DMS79 treated with DMSO at 0.1 percent for 48 hours (cell line): Measurements from ENCODE around the gene PTPRG.
A peak's percentile ranks its signal among the peaks of the same experiment; 100 is the strongest.

ENCODE experiments used
- DNase-seq: peaks from one replicate; lab custom pipeline; 2025; lab: John Stamatoyannopoulos, UW

PTPRG gene

GRCh38 chr3:62070891-62071290 is 509.5 kb downstream of the PTPRG start:
- no peak for DNase-seq

DNA sequence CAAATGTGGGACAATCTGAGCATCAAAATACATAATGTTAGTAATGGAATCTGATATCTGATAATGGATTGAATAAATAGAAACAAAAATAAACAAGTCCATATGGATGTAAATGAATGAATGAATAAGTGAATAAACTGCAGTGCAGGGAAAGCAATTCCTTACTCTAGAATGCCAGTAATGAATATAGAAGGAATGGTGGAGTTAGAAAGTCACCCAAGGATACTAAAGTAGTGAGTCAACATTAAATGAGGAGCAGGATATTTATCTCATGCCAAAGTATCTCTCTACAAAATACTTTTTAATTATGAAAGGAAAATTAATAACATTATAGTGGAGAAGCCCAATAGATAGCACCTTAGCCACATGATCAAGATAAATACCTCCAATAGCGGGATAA is 511.7 kb downstream of the PTPRG start:
- no peak for DNase-seq

DNA sequence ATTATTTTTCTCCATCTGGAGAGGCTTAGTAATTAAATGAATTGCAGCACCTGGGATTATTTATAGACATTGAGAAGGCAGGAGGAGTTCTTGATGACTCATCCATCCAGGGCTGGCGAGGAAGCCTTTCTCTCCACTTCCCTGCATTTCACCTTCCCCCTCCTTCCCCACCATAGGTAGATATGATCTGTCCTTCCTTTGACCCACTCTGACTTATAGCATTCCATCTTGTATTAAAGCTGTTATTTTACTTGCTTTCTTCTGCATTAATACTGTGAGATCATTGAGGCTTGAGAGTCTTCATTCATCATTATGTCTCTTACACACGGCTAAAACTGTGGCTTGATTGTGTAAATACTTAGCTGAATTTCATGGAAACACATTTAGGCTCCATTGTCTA is 523.2 kb downstream of the PTPRG start:
- DNase-seq = no peak

DNA sequence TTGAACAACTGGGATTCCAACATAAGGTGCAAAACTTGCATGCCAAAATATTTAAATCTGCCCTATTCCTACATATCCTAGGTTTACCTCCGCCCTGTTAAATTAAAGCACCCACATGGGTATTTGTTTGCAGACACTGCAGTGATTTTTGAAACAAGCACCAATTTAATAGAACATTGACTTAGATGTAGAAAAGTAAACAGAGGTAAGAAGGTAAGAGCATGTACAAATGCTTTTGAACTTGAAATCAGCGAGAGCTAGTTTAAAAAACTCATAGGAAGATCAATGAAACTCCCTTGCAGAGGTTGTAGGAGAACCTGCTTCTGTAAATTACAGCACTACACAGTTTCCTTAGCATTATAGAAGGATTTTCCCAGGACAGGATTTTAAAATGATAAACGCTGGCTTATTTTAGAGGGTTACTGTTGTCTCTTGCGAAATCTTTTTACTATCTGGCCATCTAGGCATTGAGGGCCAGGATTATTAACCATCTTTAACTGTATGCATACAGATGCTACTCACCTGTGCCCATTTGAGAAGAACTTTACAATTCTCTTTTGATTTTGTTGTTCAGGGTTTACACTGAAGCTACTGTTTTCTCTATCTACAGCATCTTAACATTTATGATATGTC is 527.2 kb downstream of the PTPRG start:
- DNase-seq = no peak

GRCh38 chr3:62090066-62090465 is 528.7 kb downstream of the PTPRG start:
- DNase-seq = no peak

GRCh38 chr3:62090519-62090918 is 529.1 kb downstream of the PTPRG start:
- DNase-seq = no peak

GRCh38 chr3:62093025-62093424 is 531.7 kb downstream of the PTPRG start:
- no peak for DNase-seq

DNA sequence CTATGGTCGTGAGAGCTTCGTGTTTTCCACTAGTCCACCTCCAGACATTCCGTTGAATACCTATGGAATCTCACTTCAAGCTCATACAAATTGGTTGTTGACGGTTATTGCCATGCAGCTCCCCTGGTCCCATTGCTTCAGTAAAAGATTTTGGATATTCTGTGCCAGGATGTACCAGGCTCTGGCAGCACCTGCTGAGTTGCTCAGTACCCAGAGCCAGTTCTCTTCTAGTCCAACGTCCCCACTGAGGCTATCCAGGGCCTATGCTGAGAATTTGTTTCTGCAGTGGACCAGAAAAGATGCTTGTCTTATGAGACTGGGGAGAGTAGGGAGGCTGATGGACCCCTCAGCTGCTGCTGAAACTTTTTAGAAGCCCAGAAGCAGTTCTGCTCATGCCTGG is 533.1 kb downstream of the PTPRG start:
- no peak for DNase-seq

GRCh38 chr3:62095080-62095479 is 533.7 kb downstream of the PTPRG start:
- DNase-seq = no peak

DNA sequence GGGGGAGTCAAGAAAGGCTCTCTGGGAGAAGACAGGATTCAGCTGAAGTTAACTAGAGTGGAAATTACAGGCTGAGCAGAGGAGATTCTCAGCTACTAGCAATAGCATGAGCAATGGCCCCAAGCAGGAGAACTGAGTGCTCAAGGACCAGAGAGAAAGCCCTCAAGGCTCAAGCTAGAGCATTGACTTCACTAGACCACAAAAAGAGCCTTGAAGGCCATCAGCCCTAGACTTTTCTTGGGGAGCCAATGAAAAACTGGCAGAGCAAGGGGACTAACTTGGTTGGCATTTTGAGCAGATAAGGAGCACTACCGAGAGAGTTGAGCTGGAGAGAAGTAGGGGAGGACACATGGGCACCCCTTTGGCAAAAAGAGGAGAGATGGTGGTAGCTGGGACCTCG is 534.4 kb downstream of the PTPRG start:
- no peak for DNase-seq

DNA sequence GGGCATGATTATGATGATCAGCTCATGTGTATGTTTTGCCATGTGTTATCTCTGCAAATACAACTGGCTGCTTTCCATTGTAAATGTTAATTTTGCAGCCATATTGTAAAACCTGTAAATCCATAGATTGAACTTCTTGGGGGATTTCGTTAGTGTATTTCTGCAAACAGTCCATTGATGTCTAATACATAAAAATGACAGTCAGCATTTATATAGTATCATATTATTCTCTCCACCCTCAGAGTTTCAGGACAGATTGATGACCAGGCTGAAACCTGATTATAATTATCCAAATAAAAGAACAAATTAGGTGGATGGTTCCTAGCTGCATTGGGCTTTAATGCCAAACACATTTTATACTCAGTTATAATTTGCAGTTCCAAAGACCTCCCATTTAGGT is 535.1 kb downstream of the PTPRG start:
- DNase-seq = no peak

DNA sequence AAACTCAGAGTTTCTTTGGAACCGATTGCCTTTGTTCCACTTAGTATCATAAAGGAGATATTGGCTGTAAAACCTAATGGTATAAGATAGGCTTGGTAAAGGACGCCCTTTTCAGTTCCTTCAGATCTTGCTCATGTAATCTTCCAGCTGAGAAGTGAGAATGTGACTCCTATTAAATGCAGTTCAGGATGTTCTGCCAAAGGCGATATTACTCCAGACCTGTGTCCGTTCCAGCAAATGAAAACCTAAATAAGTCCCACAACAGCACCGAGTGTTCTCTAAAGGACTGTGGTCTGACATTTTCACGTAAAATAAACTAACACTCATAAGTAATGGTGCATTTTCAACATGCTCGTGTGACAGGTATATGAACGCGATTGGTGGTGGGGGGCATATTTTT is 535.8 kb downstream of the PTPRG start:
- no peak for DNase-seq

DNA sequence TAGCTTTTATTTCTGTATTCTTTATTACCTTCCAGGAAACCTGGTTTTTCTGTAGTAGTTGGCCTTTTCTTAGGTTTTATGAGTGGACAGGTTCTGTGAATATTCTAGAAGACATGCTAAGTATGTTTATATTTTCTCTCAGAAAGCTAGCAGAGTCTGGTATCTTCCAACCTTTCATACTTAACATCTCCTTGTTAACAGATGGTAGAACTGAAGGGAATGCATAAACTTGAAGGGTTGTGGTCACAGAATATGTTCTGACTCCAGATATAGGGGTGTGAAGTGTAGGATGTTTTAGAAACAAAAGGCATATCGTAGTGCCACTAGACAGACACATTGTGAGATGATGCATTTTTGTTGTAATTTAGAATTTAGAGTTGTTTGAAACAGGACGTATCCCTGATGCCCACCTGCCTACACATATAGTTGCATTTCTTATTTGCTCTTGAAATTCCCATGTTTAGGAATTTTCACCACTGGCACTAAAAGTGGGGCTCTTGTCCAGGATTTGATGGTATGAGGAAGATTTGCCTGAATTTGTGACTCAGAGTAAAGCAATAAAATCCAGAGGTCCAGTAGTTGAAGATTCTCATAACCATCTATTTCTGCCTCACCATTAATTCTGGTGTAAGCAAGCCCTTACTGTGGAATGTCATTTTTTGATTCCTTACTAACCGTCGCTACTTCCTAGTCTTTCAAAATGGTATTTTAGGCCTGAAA is 537.4 kb downstream of the PTPRG start:
- no peak for DNase-seq

GRCh38 chr3:62100282-62100989 is 539.1 kb downstream of the PTPRG start:
- peak; percentile 39 for DNase-seq

- no peak for DNase-seq
Observed at GRCh38 chr3:62101488-62101887, 540.1 kb downstream of the PTPRG start.

DNA sequence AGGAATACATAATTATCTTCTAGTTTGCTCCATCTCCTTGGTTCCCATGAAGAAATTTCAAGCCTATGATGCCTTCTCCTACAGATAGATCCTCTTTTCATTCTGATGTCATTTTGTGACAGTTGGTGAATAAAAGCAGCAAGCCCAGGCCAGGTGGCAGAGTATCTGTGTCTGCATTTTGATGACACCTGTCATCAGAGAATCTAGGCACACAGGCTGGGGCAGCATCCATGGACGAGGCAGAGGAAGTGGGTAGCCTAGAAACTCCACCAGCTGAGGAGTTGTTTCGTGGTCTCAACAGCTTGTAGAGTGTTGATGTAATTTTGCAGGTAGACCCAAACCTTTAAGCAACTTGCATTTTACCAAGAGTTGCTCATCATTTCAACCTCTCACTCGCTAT is 542.2 kb downstream of the PTPRG start:
- no peak for DNase-seq

DNA sequence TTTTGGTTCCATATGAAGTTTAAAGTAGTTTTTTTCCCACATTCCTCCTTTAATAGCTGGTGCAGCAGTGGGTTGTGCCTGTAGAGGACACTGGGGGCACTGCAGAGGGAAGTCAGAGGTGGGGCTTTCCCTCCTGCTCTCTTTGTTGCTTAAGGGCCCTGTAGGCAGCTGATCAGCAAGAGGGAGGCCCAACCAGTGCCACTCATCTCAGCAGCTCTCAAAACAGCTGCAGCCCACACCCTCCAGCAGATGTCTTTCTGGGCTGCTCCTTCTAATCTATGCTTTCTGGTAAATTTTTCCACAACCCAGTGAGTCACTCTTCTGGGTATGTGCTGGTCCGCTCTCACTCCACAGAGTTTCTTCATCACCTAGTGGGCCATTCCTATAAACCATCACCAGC is 548.2 kb downstream of the PTPRG start:
- DNase-seq = no peak

- no peak for DNase-seq
Observed at GRCh38 chr3:62110443-62111225, 549.3 kb downstream of the PTPRG start.

DNA sequence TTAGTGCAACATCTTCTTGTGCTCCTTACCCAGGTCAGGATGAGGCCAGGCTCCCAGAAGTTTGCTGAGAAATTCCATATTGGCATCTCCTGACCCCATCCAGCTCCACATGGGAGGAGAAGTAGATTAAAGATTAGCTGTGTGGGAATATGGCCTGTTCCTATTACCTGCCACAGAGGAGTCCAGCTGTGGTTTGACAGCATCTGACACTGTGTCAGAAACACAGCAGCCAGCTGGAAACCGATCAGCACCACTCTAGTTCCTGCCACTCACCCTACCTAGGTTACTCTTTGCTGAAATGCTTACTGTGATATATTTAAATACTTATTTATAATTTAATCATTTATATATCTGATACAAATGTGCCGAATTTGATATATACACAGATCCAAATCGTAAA is 551.7 kb downstream of the PTPRG start:
- DNase-seq = no peak

DNA sequence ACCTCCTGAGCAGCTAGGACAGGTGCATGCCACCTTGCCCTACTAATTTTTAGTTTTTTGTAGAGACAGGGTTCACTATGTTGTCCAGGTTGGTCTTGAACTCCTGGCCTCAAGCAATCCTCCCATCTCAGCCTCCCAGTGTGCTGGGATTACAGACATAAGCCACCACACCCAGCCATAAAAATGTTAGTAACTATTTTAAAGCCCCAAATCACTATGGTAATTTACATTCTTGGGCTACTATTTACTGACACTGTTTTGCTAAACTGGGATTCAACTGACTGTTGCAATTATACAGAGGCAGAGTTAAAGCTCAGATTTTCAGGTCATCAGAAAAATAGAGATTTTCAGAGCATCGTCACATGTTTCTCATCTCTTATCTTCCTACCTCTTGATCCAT is 553.4 kb downstream of the PTPRG start:
- DNase-seq = no peak

GRCh38 chr3:62117903-62118548 is 556.7 kb downstream of the PTPRG start:
- no peak for DNase-seq

- no peak for DNase-seq
Observed at GRCh38 chr3:62119139-62119538, 557.8 kb downstream of the PTPRG start.
